ENCODE data around the gene CDH22. TPM values are rescaled to one million over a fixed set of nuclear protein-coding genes. Genes with fewer than 3 reads are reported as not detected.

CDH22 gene
- total and polyA plus RNA-seq, 9 of the 15 experiments (the other 6 are each of a cell fraction or from before 2014, with no cell fraction given): 0.07 to 0.08 TPM; not detected in 7

GRCh38 chr20:46220455-46221207, 87.7 kb downstream of the CDH22 start:
- Histone ChIP-seq H3K4me2 (ENCODE audit: insufficient read depth, low read length) (no peak overlapping the region; the same call in 1 of the 2 replicates), H3K9ac (ENCODE audit: insufficient read depth in 1 of 2, low read depth in 2 of 2, low read length in 2 of 2) (peak overlapping the region in 1 of 2 experiments; percentile 49; a peak in 1 of 4 replicates), H3K4me3 (no peak overlapping the region), H3K36me3 (ENCODE audit: control insufficient read depth, insufficient read depth, low read length) (no peaks in the 10 kb centered on the region), H3K27ac (ENCODE audit: extremely low read depth, low read depth, low read length) (no peak overlapping the region), H3K9me3 (replicated peaks; ENCODE audit: control insufficient read depth, insufficient read depth, low read depth, low read length) (no peaks in the 10 kb centered on the region), H3K79me2 (ENCODE audit: control insufficient read depth, insufficient read depth, low read length) (no peaks in the 10 kb centered on the region), H2AFZ (ENCODE audit: low read depth, low read length) (peak overlapping the region; percentile 65), H3K27me3 (ENCODE audit: control insufficient read depth in 2 of 2, insufficient read depth in 2 of 2, low read length in 2 of 2) (peaks cover 0 to 8% of the 10 kb centered on the region in 2 experiments; a peak in 3 of 5 replicates), H3K9me1 (ENCODE audit: control insufficient read depth, insufficient read depth, low read length) (peaks cover 3% of the 10 kb centered on the region), H3K4me1 (replicated peaks in 1 of 2; ENCODE audit: control insufficient read depth in 2 of 2, insufficient read depth in 2 of 2, low read length in 2 of 2) (peaks cover 20 to 27% of the 10 kb centered on the region in 2 experiments; a peak in 4 of 5 replicates), H4K20me1 (replicated peaks; ENCODE audit: control insufficient read depth, insufficient read depth, low read length) (peaks cover 6% of the 10 kb centered on the region)
- FAIRE-seq (peak; percentile 68), DNase-seq (ENCODE audit: extremely low read depth in 1 of 4, low spot score in 3 of 4) (peak; percentile 44 to 65 (median 60)), ATAC-seq (peak; percentile 79)
- CTCF ChIA-PET (ENCODE audit: low intra/inter-chr PET ratio): no interaction called here
- 25% methylated on average over 9 of the region's 10 CpGs for WGBS (ENCODE audit: insufficient coverage, low coverage, missing lambda C conversion rate)
- POLR2A ChIA-PET: interaction anchor here (0.6 to 1.4 kb wide), 2 partner anchors 10 to 14 kb away, joined by 3 to 4 read pairs; no protein-coding TSS in a partner anchor
- in situ Hi-C loops (cut with MboI): no loop called here
- no TSS peak for BruUV-seq (replicated peaks)
- intact Hi-C loops (cut with micrococcal nuclease): no loop called here
- no peak for TF ChIP-seq ETV1 (tag; conservative IDR thresholded peaks at IDR 0.05; ENCODE audit: low read depth)
- TF ChIP-seq ZNF23 (CRISPR knock-in tag; IDR thresholded peaks at IDR 0.05): no peak
- TF ChIP-seq BRD9 (IDR thresholded peaks at IDR 0.05; ENCODE audit: low read depth, partially characterized antibody): no peak
- TF ChIP-seq, protein P1, sequence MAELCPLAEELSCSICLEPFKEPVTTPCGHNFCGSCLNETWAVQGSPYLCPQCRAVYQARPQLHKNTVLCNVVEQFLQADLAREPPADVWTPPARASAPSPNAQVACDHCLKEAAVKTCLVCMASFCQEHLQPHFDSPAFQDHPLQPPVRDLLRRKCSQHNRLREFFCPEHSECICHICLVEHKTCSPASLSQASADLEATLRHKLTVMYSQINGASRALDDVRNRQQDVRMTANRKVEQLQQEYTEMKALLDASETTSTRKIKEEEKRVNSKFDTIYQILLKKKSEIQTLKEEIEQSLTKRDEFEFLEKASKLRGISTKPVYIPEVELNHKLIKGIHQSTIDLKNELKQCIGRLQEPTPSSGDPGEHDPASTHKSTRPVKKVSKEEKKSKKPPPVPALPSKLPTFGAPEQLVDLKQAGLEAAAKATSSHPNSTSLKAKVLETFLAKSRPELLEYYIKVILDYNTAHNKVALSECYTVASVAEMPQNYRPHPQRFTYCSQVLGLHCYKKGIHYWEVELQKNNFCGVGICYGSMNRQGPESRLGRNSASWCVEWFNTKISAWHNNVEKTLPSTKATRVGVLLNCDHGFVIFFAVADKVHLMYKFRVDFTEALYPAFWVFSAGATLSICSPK (IDR thresholded peaks at IDR 0.05; ENCODE audit: borderline replicate concordance): no peak
- TF ChIP-seq MTA3 (IDR thresholded peaks at IDR 0.05; ENCODE audit: borderline replicate concordance): no peak
- TF ChIP-seq SP2 (IDR thresholded peaks at IDR 0.05; ENCODE audit: extremely low read depth, low read depth, low read length, poor library complexity, severe bottlenecking): no peak
- no peak for TF ChIP-seq CBFA2T3 (IDR thresholded peaks at IDR 0.05)
- peak; percentile 42 for TF ChIP-seq NFYB (IDR thresholded peaks at IDR 0.05; ENCODE audit: extremely low read depth, insufficient read length)
- no peak for TF ChIP-seq ZNF449 (CRISPR knock-in tag; IDR thresholded peaks at IDR 0.05)
- no peak for TF ChIP-seq PPARD (CRISPR knock-in tag; IDR thresholded peaks at IDR 0.05)
- TF ChIP-seq RBM25 (IDR thresholded peaks at IDR 0.05; ENCODE audit: low read depth, low read length, severe bottlenecking): no peak
- no peak for TF ChIP-seq CREB5 (CRISPR knock-in tag; IDR thresholded peaks at IDR 0.05)
